HCEC 1CT (cell line): Measurements from ENCODE around the gene HOXA6.

Experiments used
- DNase-seq: peaks from one replicate; pipeline ENCODE4 v3.0.0-alpha.2; 2017

HOXA6 gene

GRCh38 chr7:27161214-27161720 lies 13.7 kb upstream of the HOXA6 start:
- peak; percentile 33 for DNase-seq

GRCh38 chr7:27160546-27161213 lies 13.1 kb upstream of the HOXA6 start:
- peak; percentile 80 for DNase-seq

DNA sequence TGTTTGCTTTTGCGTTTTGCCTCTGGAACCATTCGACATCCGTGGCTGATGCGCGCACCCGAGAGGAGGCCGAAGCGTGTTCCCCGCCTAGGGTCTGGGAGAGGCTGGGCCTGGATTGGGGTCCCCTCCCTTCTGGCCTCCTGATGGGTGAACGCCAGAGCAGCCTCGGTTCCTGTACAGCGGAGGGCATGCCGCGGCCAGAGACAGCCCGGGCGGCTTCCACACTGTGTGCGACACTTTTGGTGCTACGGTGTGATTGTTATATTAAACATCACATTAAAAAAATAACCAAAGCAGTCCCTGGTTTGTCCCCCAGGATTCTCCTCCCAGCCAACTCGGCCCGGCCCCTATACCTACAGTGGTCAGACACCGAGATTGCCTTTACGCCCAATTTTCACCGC lies 12.6 kb upstream of the HOXA6 start:
- no peak for DNase-seq

DNA sequence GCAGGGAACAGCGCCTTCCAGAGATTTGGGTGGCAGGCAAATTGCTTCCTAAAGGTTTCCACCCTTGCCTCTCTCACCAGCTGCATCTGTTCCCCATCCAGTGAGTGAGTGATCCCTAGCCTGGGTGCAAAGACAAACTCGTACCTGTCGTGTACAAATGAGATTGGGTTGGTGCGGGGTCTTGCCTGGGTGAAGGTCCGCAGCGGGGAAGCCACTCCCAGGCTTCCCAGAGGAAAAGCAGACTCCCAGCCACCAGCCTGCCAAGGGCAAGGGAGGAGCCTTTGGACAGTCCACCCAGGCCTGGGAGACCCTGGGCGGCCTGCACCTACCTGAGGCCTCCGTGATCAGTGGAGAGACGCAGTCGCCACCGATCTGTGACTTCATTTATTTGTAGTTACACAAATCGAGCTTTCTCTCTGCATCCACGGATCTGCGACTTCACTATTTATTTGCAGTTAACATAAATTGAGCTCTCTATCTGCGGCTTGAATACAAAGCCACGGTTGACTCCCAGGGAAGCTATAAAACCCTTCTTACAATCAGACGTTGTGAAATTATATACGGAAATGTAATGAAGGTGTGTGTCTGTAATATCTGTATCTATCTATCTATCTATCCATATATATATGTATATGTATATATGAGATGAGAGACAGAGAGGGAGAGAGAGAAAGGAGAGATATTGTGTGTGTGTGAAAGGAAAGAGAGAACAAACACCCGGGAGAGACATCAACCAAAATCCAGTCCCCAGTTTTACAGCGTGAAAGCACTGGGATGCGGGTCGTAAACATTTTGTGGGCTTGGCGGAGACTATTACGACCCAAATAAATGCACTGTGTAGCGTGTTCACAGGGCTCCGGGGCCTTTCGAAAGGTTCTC lies 11.9 kb upstream of the HOXA6 start:
- no peak for DNase-seq

DNA sequence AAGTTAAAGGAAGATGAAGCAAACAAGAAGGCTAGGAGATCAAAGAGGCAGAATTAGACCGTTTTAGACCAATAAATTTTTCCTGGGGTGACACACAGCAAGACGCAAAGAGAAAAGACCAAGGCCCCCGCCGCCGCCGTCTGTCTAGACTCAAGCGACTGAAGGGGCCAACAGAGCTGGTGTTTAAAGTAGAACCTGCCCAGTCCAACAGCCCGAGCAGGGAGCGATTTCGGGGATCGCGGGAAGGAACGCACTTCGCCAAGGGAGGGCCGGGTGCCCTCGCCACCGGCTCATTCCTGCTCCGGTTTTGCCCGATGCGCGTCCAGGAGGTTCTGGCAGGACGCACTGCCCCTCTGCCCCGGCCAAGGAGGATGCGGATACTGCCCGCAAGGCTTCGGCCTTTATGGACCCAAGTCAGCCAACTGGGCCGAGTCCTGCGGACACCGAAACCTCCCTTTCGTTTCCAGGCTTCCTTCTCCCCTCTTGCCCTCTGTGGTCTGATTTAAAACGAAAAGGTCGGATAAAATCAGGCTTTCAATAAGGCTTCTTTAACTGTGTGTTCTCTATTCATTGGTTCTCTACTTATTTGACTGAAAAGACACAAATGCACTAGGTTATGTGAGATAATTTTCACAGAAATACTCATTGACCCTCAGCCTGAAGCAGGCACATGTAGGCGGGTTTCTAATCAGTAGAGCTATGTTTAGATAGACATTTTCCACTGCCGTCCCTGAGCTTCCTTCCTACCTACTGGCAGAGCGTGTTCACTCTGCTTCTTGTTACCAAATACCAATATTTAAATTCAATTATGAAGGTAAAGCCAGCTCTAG lies 11.1 kb upstream of the HOXA6 start:
- no peak for DNase-seq

DNA sequence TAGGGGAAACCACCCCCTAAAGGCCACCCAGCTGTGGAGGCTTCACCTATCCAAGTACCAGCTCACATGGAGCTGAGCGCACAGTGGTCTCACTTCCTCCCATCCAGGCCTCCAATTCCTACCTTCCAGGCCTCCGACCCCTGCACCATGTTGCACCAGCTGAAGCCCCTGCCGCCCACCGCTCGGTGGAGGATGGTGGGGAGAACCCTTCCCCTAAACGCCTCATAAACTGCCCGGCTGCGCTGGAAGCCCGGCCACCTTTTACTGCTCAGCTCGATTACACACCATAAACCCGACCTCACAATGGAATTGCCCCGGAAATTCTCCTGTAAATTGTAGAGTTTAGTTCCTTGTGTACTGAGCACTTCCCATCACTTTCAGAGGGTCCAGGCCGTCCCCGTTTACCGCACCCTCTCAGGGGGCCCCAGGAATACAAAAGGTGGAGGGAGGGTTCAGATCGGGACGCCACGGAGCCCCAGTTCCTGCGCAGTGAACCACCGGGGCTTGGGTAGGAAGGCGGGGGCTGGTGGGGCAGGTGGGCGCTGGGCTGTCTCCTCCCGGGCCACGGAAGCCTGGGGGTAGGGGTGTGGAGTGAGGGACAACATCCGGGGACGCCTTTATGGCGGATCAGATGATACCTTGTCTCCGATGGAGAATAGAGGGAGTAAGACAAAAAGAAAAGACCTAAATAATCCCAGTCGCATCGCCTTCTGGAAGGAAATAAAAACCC lies 10.3 kb upstream of the HOXA6 start:
- DNase-seq, result no peak

- DNase-seq, result no peak
Measured at GRCh38 chr7:27156916-27157701, 9.5 kb upstream of the HOXA6 start.

DNA sequence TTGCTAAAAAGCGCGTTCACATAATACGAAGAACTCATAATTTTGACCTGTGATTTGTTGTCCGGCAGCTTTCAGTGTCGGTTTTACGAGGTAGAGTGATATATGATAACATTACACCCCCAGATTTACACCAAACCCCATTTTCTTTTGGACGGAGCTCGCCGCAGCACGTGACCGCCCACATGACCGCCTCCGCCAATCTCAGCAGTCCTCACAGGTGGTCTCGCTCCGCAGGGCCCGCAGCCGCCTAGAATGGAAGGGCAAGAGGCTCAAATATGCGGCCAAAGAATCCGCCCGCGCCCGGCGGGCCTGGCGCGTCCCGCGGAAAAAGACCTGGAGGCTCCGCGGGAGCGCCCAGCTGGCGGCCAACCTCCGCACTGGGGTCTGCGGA lies 8.9 kb upstream of the HOXA6 start, which contains the start of gene HOXA7:
Gene HOXA7, minus strand, starts transcription at position 168 of the 391 bp plus-strand sequence. Its CDS starts 130 bp downstream, at position 38.
- peak; percentile 82 for DNase-seq

DNA sequence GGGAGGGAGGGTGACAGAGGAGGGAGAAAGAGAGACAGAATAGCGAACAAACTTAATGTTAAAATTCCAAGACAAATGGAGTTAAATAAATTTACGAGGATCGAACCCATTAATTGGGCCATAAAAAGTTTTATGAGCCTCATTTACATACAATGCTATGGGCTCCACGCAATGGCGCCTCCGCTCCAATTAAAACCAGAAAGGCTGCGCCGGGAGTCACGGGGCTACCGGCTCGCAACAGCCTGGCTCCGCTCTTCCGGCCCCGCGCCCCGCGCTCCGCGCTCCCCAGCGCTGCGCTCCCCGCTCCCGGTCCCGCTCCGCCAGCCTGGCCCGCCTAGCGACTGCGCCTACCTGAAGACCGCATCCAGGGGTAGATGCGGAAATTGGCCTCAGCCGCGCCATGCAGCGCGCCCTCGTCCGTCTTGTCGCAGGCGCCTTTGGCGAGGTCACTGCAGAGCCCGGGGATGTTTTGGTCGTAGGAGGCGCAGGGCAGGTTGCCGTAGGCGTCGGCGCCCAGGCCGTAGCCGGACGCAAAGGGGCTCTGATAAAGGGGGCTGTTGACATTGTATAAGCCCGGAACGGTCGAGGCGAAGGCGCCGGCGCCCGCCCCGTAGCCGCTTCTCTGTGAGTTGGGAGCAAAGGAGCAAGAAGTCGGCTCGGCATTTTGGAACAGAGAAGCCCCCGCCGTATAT lies 8.4 kb upstream of the HOXA6 start:
- DNase-seq, result peak; percentile 32

- no peak for DNase-seq
Measured at GRCh38 chr7:27154901-27155815, 7.6 kb upstream of the HOXA6 start.

DNA sequence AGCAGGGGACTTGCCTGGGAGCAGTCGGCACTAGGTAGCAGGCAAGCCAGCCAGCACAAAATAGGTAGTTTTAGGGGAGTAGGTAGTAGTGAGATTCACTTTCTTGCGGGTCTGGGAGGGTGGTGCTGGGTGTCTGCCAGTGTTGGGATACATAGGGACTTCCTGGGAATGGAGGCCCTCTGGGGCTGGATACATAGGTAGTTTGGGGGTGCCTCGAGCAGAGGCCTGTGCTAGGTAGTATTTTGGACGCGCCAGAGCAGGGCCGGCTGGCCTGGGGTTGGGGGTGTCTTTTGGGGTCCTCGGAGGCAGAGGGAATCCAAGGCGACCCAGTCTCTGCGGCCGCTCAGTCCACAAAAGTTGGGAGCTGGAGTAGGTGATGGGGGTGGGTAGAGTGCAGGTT lies 6.8 kb upstream of the HOXA6 start:
- DNase-seq, result no peak

DNA sequence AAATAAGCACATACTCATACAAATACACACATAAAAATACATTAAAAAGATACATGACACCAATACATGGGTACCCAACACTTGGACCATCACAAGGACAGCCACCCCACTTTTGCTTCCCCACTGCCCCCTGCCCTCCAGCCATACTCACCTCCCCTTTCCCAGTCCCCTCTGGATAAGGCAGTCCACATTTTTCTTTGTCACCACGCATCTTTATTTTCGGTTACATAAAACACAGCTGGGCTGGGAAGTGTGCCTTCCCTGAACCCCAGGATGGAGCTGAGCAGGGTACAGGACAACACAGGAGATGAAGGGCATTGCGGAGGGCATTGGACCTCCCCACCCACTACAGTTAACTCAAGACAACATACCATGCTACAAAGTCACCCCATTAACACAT lies 6.0 kb upstream of the HOXA6 start:
- DNase-seq, result no peak

- no peak for DNase-seq
Measured at GRCh38 chr7:27152816-27153442, 5.4 kb upstream of the HOXA6 start.

DNA sequence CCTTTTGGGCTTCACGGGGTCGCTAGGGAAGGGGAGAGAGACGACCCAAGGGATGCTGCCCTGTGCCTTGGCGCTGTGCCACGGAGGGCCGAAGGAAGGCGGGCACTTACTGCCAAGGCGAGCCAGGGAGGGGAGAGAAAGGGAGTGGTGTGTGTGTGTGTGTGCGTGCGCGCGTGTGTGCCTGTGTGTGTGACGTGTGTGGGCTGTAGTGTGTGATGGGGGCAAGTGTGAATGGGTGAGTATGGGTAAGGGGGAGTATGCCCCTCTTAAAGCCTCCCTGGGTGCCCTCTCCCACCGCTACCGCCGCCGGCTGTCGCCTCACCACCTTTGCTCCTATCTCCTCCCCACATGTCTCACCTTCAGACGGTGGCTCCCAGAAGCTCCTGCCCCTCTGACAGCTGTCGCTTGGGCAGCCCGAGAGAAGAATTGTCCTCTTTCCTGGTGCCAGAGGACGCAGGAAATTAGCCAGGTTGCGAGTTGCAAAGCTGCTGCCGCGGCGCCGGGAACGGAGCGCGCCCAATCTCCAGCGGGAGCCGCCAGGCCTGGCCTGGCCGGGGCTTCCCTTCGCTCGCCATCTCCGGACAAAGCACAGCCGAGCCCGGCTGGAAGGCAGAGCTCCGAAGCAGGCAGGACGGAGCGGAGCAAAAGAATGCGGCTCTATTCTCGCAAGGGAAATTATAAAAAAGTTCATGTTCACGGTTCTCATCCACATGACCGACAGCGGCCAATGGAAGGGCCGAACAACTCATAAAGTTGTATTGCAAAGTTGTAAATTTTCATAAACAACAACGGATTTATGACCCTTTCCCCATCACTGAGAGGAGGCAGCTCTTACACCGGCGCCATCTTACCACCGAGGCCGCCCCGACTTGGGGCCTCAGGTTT lies 4.6 kb upstream of the HOXA6 start, which contains the start of gene HOXA3:
Gene HOXA3, minus strand, starts transcription at position 653 of the 885 bp plus-strand sequence. CDS start 41,943 bp downstream, outside the sequence.
- peak; percentile 83 for DNase-seq

DNA sequence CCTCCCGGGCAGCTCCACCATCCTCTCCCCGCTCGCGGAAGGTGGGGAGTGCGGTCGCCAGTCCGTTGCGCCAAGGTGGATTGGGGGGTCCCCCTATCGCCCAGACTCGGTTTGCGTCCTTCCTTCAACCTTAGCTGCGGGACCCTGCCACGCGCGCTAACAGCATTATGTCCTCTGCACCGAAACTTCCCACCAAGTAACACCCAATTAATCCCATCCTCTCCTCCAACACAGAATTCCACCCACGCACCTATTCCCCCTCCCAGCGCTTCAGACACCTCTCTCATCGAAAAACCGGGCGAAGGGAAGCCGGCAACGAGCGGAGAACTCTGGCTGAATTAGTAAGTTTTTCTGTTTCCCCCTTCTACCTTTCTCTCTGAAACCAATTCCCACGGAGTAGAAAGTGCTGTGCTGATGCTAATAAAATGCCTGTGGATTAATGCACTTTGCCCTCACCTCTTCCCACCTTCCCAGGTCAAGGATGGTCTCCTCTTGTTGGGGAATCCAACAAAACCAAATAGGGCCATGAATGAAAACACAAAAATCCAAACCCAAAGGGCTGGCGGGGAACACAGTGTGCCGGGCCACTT lies 3.9 kb upstream of the HOXA6 start:
- no peak for DNase-seq

DNA sequence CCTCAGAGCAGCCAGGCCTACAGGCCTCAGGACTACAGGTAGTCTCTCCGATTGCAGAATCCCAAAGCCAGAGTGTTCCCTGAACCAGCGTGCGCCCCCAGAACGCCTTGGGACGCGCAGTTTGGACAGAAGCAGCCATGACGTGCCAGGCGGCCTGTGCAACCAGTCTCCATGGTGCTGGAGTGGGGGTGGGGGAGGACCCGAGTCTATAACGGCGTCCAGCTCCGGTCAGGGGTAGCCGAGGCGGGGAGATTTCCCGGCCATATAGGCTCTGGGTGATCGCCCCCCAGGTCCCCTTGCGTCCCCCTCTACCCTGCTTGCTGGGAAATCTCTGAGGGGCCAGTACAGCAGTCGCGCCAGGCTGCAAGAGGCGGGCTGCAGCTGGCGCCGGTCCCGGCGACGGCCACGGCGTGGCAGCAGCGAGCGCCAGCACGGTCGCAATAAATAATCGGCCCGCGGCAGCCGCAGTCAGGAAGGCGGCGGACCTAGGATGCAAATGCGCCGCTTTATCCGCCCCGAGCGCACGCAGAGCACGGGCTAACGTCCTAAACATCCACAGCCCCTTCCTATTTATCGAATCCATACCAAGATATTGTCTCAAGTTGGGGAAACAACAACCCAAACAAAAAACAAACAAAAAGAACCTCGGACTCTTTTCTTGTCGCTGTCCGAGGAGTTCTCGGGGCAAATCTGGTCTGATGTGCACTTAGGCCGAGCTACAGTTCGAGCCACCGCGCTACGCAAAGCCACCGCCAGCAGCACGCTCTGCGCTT lies 3.2 kb upstream of the HOXA6 start:
- DNase-seq, result peak; percentile 90
